Tibial nerve (tissue), 4 donors: ENCODE measurements around the gene PIAS3. TPM values are rescaled to one million over a fixed set of nuclear protein-coding genes. Genes with fewer than 3 reads are reported as not detected.

Experiments
- DNase-seq, 2 donors: peaks; one replicate each; pipeline ENCODE4 v3.0.0-alpha.2; 2019; ENCODE audit warnings: low spot score in 2 of 2
- H3K27ac ChIP-seq, 4 donors: fragments of 200-600 bp; sonication (generic) in 3 of 4; one replicate each; pipeline ENCODE4 v1.5.1; 2017 to 2019; ENCODE audit warnings: mild to moderate bottlenecking in 1 of 4
- H3K27me3 ChIP-seq, 2 donors: fragments of 200-600 bp; sonication (generic) in 1 of 2; one replicate each; pipeline versions ENCODE4 v1.5.1 to v1.6.0; 2017 to 2019
- H3K36me3 ChIP-seq, 3 donors: fragments of 200-600 bp; sonication (generic); one replicate each; pipeline ENCODE4 v1.5.1; 2018 to 2019
- H3K4me1 ChIP-seq, 4 donors: fragments of 200-600 bp; sonication (generic) in 3 of 4; one replicate each; pipeline ENCODE4 v1.5.1; 2017 to 2019
- H3K4me3 ChIP-seq, 4 donors: fragments of 200-600 bp; sonication (generic) in 3 of 4; one replicate each; pipeline ENCODE4 v1.5.1; 2017 to 2019; ENCODE audit warnings: mild to moderate bottlenecking in 1 of 4, moderate library complexity in 1 of 4
- H3K9me3 ChIP-seq, 4 donors: fragments of 200-600 bp; sonication (generic) in 3 of 4; one replicate each; pipeline ENCODE4 v1.5.1; 2017 to 2019
- EP300 ChIP-seq, 2 donors: sonication (generic); formaldehyde crosslinking; IDR thresholded peaks; one replicate each; pipeline ENCODE4 v1.6.1; 2017; ENCODE audit warnings: antibody characterized with exemption in 2 of 2, mild to moderate bottlenecking in 1 of 2
- POLR2A ChIP-seq, 2 donors: fragments of 450-650 bp; IDR thresholded peaks; one replicate each; pipeline ENCODE4 v1.6.1; 2017; ENCODE audit warnings: antibody characterized with exemption in 2 of 2, mild to moderate bottlenecking in 2 of 2, moderate library complexity in 2 of 2
- WGBS, 2 donors: methylation state at CpG; one replicate each; pipeline ENCODE4 v1.1.5; 2018; 5-methylcytosine and 5-hydroxymethylcytosine counted together
- small RNA-seq: library from RNA; depleted of rRNA; stranded (forward); fragments of <200 nt; gene quantifications from one replicate; pipeline ENCODE3, GENCODE V24; 2016
- total RNA-seq, 4 donors: library from RNA; depleted of rRNA; stranded (reverse); fragments of >200 nt; gene quantifications; one replicate each; pipeline ENCODE4 v1.1.0, GENCODE V29; 2016
- TF ChIP-seq, protein P1 (sequence below), 5 experiments: fragments of 200-600 bp in 3 of 5; fragments of 450-650 bp in 2 of 5; sonication (generic) in 3 of 5; IDR thresholded peaks; one replicate each; pipeline ENCODE4 v1.5.1; 2016 to 2019; ENCODE audit warnings: antibody characterized with exemption in 5 of 5, mild to moderate bottlenecking in 3 of 5, moderate library complexity in 2 of 5

PIAS3 gene
- total RNA-seq, 4 donors from 2014 or later = 25.5 to 29.1 (median 26.3) TPM

DNA sequence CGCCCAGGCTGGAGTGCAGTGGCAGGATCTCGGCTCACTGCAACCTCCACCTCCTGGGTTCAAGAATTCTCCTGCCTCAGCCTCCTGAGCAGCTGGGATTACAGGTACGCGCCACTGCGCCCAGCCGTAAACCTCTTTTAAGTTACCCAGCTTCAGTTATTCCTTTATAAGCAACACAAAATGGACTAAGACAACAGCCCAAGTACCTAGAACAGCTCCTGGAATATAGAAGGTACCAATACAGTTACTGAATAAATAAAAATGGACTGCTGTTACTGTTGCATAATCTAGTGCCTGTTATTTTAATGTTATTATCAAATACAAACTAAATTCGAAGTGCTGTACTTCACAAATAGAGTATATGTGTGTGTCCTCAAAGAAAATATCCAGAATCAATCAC is 52.0 kb downstream of the PIAS3 start:
- peaks cover 0 to 5% (median 0%) of the 10 kb centered on the region in 3 donors for H3K36me3 ChIP-seq
- DNase-seq = no peak
- H3K27me3 ChIP-seq = no peaks in the 10 kb centered on the region
- TF ChIP-seq, protein P1, sequence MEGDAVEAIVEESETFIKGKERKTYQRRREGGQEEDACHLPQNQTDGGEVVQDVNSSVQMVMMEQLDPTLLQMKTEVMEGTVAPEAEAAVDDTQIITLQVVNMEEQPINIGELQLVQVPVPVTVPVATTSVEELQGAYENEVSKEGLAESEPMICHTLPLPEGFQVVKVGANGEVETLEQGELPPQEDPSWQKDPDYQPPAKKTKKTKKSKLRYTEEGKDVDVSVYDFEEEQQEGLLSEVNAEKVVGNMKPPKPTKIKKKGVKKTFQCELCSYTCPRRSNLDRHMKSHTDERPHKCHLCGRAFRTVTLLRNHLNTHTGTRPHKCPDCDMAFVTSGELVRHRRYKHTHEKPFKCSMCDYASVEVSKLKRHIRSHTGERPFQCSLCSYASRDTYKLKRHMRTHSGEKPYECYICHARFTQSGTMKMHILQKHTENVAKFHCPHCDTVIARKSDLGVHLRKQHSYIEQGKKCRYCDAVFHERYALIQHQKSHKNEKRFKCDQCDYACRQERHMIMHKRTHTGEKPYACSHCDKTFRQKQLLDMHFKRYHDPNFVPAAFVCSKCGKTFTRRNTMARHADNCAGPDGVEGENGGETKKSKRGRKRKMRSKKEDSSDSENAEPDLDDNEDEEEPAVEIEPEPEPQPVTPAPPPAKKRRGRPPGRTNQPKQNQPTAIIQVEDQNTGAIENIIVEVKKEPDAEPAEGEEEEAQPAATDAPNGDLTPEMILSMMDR (IDR thresholded peaks at IDR 0.05) = no peak
- no peak for TF ChIP-seq EP300 (IDR thresholded peaks at IDR 0.05)
- TF ChIP-seq POLR2A (IDR thresholded peaks at IDR 0.05) = no peak
- peaks cover 0 to 37% (median 4%) of the 10 kb centered on the region in 4 donors for H3K4me1 ChIP-seq
- H3K4me3 ChIP-seq = no peak overlapping the region
- no peak overlapping the region for H3K27ac ChIP-seq
- WGBS, 2 donors = 95 to 97% methylated on average over 7 of the region's 7 CpGs
- no peaks in the 10 kb centered on the region for H3K9me3 ChIP-seq

DNA sequence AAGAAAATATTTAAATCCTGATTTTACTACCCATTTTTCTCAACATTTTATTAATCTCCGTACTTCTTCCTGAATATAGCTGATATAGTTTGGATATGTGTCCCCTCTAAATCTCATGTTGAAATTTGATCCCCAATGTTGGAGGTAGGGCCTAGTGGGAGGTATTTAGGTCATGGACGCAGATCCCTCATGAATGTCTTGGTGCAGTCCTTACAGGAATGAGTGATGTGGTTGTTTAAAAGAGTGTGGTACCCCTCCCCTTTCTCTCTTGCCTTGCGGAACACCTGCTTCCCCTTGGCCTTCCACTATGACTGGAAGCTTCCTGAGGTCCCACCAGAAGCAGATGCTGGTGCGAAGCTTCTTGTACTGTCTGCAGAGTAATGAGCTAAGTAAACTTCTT is 52.5 kb downstream of the PIAS3 start:
- no peak overlapping the region for H3K4me3 ChIP-seq
- H3K27me3 ChIP-seq = no peaks in the 10 kb centered on the region
- no peak for TF ChIP-seq EP300 (IDR thresholded peaks at IDR 0.05)
- H3K27ac ChIP-seq = no peak overlapping the region
- H3K36me3 ChIP-seq = peaks cover 0 to 5% (median 0%) of the 10 kb centered on the region in 3 donors
- peaks cover 0 to 37% (median 4%) of the 10 kb centered on the region in 4 donors for H3K4me1 ChIP-seq
- no peaks in the 10 kb centered on the region for H3K9me3 ChIP-seq
- no peak for DNase-seq
- 89 to 95% methylated on average over 4 of the region's 4 CpGs for WGBS, 2 donors

DNA sequence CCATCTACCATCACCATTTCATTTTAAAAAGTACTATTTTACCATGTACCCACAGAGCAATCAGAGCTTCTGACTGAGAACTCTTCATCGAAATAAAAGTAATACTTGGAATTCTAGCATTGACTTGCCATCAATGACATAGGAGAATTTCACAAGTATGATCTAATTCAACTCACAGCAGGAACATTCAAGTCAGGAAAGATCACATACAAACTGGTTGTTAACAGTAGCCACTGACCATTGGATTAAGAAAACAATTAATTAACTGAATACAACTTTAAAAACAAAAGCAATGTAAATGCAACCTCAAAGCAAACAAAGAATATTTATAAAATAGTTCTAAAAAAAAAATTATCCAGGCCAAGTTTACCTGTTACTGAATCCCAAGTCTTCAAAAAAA is 53.8 kb downstream of the PIAS3 start:
- Histone ChIP-seq H3K27me3 (no peaks in the 10 kb centered on the region), H3K4me1 (peaks cover 0 to 49% (median 4%) of the 10 kb centered on the region in 4 donors), H3K4me3 (no peak overlapping the region), H3K9me3 (no peaks in the 10 kb centered on the region), H3K27ac (no peak overlapping the region), H3K36me3 (peaks cover 0 to 5% (median 0%) of the 10 kb centered on the region in 3 donors)
- no peak for DNase-seq
- 49 to 60% methylated on average over 1 of the region's 1 CpG for WGBS, 2 donors
- TF ChIP-seq EP300 (IDR thresholded peaks at IDR 0.05) (no peak), POLR2A (IDR thresholded peaks at IDR 0.05) (no peak)
- TF ChIP-seq, protein P1 (IDR thresholded peaks at IDR 0.05) = no peak

DNA sequence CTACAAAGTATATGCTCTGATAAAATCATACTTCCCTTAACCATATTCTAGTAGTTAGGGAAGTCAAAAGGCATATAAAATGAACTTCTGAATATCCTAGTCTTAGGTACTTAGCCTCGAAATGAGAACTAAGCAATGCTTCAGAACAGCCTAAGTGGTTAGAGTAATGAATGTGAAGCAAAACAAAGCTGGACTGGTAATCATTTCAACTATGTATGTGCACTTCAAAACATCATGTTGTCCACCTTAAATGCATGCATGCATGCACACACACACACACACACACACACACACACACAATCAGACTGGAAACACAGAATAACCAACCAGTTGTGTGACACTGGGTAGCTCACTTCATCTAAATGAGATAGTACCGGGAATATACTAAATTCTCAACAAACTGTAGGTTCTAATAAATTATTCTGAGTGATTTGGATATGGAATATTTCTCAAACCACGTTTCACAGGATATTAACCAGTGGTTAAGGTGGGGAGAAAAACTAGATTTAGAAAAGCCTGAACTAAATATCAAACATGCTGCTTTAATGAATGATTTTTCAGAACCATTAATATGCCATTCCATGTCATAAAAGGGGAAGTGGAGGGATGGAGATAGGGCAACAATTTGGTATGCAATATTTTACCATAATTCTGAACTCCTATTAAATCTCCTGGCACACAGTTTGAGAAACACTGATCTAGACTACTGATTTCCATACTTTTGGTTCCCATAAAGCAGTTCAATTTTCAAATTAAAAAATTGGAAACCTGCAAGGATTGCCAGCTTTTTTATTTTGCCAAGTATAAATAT is 54.4 kb downstream of the PIAS3 start:
- TF ChIP-seq EP300 (IDR thresholded peaks at IDR 0.05) = no peak
- TF ChIP-seq POLR2A (IDR thresholded peaks at IDR 0.05) = no peak
- TF ChIP-seq, protein P1 (IDR thresholded peaks at IDR 0.05) = no peak
- Histone ChIP-seq H3K4me1 (peaks cover 0 to 49% (median 4%) of the 10 kb centered on the region in 4 donors), H3K27me3 (no peaks in the 10 kb centered on the region), H3K27ac (no peak overlapping the region), H3K9me3 (no peaks in the 10 kb centered on the region), H3K4me3 (no peak overlapping the region), H3K36me3 (peaks cover 0 to 5% (median 0%) of the 10 kb centered on the region in 3 donors)
- 63% methylated on average over 3 of the region's 3 CpGs for WGBS, 2 donors
- DNase-seq = no peak

DNA sequence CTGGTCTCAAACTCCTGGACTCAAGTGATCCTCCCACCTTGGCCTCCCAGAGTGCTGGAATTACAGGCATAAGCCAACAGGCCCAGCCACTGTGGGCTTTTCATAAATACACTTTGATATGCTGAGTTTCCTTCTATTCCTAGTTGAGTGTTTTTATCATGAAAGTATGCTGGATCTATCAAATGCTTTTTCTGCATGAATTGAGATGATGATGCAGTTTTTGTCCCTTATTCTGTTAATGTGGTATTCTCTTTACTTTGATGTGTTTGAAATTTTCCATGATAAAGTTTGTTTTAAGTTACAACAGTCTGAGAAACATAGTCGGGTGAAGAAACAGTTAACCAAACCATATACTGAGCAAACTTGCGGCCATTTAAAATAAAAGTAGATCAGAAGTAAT is 59.1 kb downstream of the PIAS3 start:
- Histone ChIP-seq H3K4me3 (no peak overlapping the region), H3K27ac (no peak overlapping the region), H3K27me3 (no peaks in the 10 kb centered on the region), H3K4me1 (peaks cover 0 to 34% (median 4%) of the 10 kb centered on the region in 4 donors), H3K9me3 (peaks cover 0 to 11% (median 3%) of the 10 kb centered on the region in 4 donors), H3K36me3 (peaks cover 0 to 10% (median 0%) of the 10 kb centered on the region in 3 donors)
- WGBS, 2 donors = 87 to 88% methylated on average over 2 of the region's 2 CpGs
- TF ChIP-seq EP300 (IDR thresholded peaks at IDR 0.05) (no peak), POLR2A (IDR thresholded peaks at IDR 0.05) (no peak)
- TF ChIP-seq, protein P1 (IDR thresholded peaks at IDR 0.05) = no peak
- DNase-seq = no peak

Small RNAs within 50 kb of the gene (small RNA-seq; reads per million reads assigned to genes)
- gene MIR6736 = not detected

Other genes starting within 250 kb of the PIAS3 start
- gene PDZK1, start 151.7 kb downstream of the PIAS3 start, total RNA-seq = under 1 TPM in 1 of 4 donors, not detected in 3; 0.20 TPM
- gene CD160, start 139.6 kb downstream of the PIAS3 start, total RNA-seq = under 1 TPM in 1 of 4 donors, not detected in 3; 0.21 TPM
- 10 to 100 TPM; 23.7 to 24.9 (median 23.8) TPM for gene RNF115, start 35.0 kb downstream of the PIAS3 start, total RNA-seq
- 10 to 100 TPM; 25.9 to 39.6 (median 37.8) TPM for gene POLR3C, start 34.9 kb downstream of the PIAS3 start, total RNA-seq
- gene NUDT17, start 13.5 kb downstream of the PIAS3 start, total RNA-seq = 1 to 10 TPM; 2.7 to 8.4 (median 4.5) TPM
- gene ANKRD35, start 26.8 kb upstream of the PIAS3 start, total RNA-seq = 10 to 100 TPM in 1 of 4 donors, 1 to 10 TPM in 3; 2.7 to 11.2 (median 6.3) TPM
- 10 to 100 TPM; 29.4 to 42.9 (median 39.4) TPM for gene ITGA10, start 51.0 kb upstream of the PIAS3 start, total RNA-seq
- 10 to 100 TPM; 27.9 to 35.2 (median 30.8) TPM for gene PEX11B, start 59.6 kb upstream of the PIAS3 start, total RNA-seq
- gene RBM8A, start 68.4 kb upstream of the PIAS3 start, total RNA-seq = 100 to 1,000 TPM; 113 to 157 (median 129) TPM
- 10 to 100 TPM; 30.8 to 57.1 (median 41.5) TPM for gene LIX1L, start 98.9 kb upstream of the PIAS3 start, total RNA-seq
- gene ANKRD34A, start 105.5 kb upstream of the PIAS3 start, total RNA-seq = 1 to 10 TPM in 2 of 4 donors, under 1 TPM in 2; 0.39 to 2.4 (median 1.3) TPM
- gene POLR3GL, start 105.6 kb upstream of the PIAS3 start, total RNA-seq = 10 to 100 TPM; 20.1 to 33.1 (median 28.9) TPM
- 1,000 to 10,000 TPM; 1,863 to 2,525 (median 2,185) TPM for gene TXNIP, start 137.5 kb upstream of the PIAS3 start, total RNA-seq
- gene HJV, start 162.7 kb upstream of the PIAS3 start, total RNA-seq = not detected